Activated naive CD8-positive, alpha-beta T cell treated with anti-CD3 and anti-CD28 coated beads, Interleukin-2, amount 10 ng/mL, durations not matched to agents 7 days and 5 days (primary cell): ENCODE data around the gene SLC5A4. TPM values are rescaled to one million over a fixed set of nuclear protein-coding genes. Genes with fewer than 3 reads are reported as not detected.

ENCODE experiments used
- ATAC-seq: fragments of 150-1000 bp; cut with Tn5 transposase; one replicate; pipeline ENCODE4 v1.10.0; 2021; ENCODE audit warnings: low read depth, moderate library complexity
- POLR2A ChIA-PET: fragments of 350-600 bp; sonication (Branson Sonifier 250); formaldehyde crosslinking; loops from one replicate; lab custom pipeline; 2021; ENCODE audit warnings: antibody characterized with exemption; lab: Charles Lee
- DNase-seq: peaks from one replicate; pipeline ENCODE4 v3.0.0; 2021
- H3K27ac Mint-ChIP-seq: one replicate; pipeline ENCODE4 v1.8.0; 2022; ENCODE audit warnings: mild to moderate bottlenecking, mixed read lengths
- H3K27me3 Mint-ChIP-seq: one replicate; pipeline ENCODE4 v1.8.0; 2022; ENCODE audit warnings: mild to moderate bottlenecking, moderate library complexity, mixed read lengths
- H3K36me3 Mint-ChIP-seq: one replicate; pipeline ENCODE4 v1.8.0; 2021; ENCODE audit warnings: mild to moderate bottlenecking, mixed read lengths
- H3K4me1 Mint-ChIP-seq: one replicate; pipeline ENCODE4 v1.8.0; 2021; ENCODE audit warnings: mixed read lengths
- H3K4me3 Mint-ChIP-seq: one replicate; pipeline ENCODE4 v1.8.0; 2022; ENCODE audit warnings: mild to moderate bottlenecking, moderate library complexity, mixed read lengths
- H3K9me3 Mint-ChIP-seq: one replicate; pipeline ENCODE4 v1.8.0; 2021; ENCODE audit warnings: mixed read lengths
- total RNA-seq, 2 experiments: library from RNA; stranded (reverse); gene quantifications; one replicate each; pipeline ENCODE4 v1.2.3, GENCODE V29; 2021

The SLC5A4 gene
- total RNA-seq, 2 experiments from 2014 or later = not detected

DNA sequence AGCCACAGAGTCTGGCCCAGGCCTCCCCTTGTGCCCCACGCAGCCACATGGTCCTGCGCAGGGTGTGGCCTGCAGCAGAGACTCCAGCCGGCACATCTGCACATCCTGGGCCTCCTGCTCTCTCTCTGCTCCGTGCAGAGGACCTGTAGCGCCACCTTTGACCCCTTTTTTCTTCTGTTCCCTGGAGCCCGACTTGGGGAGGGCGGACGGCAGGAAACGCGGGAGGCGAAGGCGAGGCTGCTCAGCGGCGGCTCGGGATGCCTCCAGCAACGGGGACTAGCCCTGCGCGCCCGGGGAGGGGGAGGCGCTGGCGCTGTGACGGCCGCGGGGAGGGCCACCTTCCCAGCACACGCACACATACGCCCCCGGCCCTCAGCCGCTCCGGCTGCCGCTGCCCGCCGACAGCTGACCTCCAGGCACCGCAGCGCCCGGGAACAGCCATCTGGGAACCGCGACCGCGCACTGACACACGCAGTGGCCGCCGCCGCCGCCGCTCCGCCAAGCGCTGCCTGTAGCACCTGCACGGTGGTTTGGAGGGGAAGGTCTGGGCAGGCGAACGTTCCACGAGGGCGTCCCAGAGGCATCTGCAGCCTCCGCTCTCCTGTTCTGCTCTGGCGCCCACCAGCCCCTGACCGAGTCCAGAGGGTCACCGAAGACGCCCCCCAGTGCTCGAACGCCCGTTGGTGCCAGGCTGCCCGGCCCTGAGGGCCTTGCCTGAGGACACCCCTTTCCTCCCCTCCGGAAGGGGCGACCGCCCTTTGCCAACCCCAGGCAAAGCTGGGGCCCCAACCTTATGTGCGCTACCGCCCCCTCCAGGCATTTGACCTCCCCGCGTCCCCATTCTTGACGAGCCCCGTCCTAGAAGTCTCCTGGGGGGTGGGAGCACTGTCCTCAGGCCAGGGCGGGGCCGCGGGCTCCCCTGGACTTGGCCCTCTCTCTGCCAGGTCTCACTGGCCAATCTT lies 79.2 kb downstream of the SLC5A4 start:
- H3K27me3 Mint-ChIP-seq = peaks cover 46% of the 10 kb centered on the region
- H3K9me3 Mint-ChIP-seq = no peaks in the 10 kb centered on the region
- POLR2A ChIA-PET = no interaction called here
- DNase-seq (no peak), ATAC-seq (no peak)
- H3K36me3 Mint-ChIP-seq = no peaks in the 10 kb centered on the region
- H3K4me3 Mint-ChIP-seq = no peak overlapping the region
- H3K27ac Mint-ChIP-seq = no peak overlapping the region
- no peaks in the 10 kb centered on the region for H3K4me1 Mint-ChIP-seq

GRCh38 chr22:32175115-32175514 lies 80.0 kb downstream of the SLC5A4 start:
- POLR2A ChIA-PET = no interaction called here
- Mint-ChIP-seq H3K27me3 (peaks cover 46% of the 10 kb centered on the region), H3K9me3 (no peaks in the 10 kb centered on the region)

More at GRCh38 chr22:32175115-32175514, 80.0 kb downstream of the SLC5A4 start:
- no peak overlapping the region for H3K27ac Mint-ChIP-seq
- ATAC-seq (no peak), DNase-seq (no peak)
- H3K4me3 Mint-ChIP-seq = no peak overlapping the region
- H3K4me1 Mint-ChIP-seq = no peaks in the 10 kb centered on the region
- H3K36me3 Mint-ChIP-seq = no peaks in the 10 kb centered on the region

Other genes starting within 250 kb of the SLC5A4 start
- gene SLC5A1, start 212.1 kb downstream of the SLC5A4 start, total RNA-seq = not detected
- gene C22orf42, start 96.0 kb downstream of the SLC5A4 start, total RNA-seq = not detected
- gene RFPL2, start 50.3 kb downstream of the SLC5A4 start, total RNA-seq = not detected
- not detected for gene RFPL3, start 102.5 kb upstream of the SLC5A4 start, total RNA-seq
- gene RTCB, start 156.9 kb upstream of the SLC5A4 start, total RNA-seq = 10 to 100 TPM; 53.0 to 57.2 TPM
- gene BPIFC, start 209.1 kb upstream of the SLC5A4 start, total RNA-seq = not detected
- 100 to 1,000 TPM in 1 of 2 experiments, 10 to 100 TPM in 1; 93.5 to 101 TPM for gene FBXO7, start 219.5 kb upstream of the SLC5A4 start, total RNA-seq